Breast epithelium (tissue), 3 donors: ENCODE measurements around the gene TNIP2.

Experiments used
- POLR2A ChIP-seq: fragments of 450-650 bp; IDR thresholded peaks from one replicate; pipeline ENCODE4 v1.6.1; 2016; ENCODE audit warnings: antibody characterized with exemption, mild to moderate bottlenecking, moderate library complexity
- POLR2AphosphoS5 ChIP-seq, 3 donors: sonication (generic); formaldehyde crosslinking; IDR thresholded peaks; one replicate each; pipeline ENCODE4 v1.6.1; 2017; ENCODE audit warnings: antibody characterized with exemption in 3 of 3
- TF ChIP-seq, protein P1 (sequence below), 3 donors: fragments of 450-650 bp; IDR thresholded peaks; one replicate each; pipeline ENCODE4 v1.5.1; 2016 to 2017; ENCODE audit warnings: antibody characterized with exemption in 3 of 3, mild to moderate bottlenecking in 3 of 3, moderate library complexity in 3 of 3

DNA sequence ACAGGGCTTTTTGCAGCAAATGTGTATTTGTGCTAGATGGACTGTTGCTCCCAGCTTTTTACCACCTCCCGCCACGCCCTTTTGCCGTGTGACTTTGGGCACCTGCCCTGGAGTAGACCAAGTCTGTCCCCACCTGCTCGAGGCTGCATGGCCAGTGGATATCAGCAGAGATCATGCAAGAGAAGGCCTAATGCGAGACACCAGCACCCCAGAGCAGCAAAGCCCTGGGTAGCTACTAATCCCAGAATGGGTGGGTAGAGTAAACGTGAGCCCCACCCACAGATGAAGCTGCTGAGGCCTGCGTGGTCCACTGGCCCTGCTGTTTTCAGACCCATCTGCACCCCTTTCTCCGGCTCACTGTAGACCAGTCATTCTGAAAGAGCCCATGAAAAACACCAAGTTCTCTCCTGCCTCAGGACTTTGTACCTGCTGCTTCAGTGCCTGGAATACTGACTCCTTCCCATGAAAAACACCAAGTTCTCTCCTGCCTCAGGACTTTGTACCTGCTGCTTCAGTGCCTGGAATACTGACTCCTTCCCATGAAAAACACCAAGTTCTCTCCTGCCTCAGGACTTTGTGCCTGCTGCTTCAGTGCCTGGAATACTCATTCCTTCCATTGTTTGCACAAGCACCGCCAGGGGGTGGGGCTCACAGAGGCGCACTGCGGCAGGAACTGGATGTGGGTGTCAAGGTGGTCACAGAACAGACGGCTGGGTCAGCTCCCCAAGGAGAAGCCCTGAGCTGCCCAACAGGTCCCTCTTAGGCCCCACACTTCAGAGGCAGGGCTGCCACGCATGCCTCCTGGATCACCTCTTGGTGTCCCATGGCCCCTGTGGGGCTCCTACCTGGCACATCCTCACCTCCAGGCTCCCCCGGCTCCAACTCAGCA lies 5.1 kb upstream of the TNIP2 start:
- TF ChIP-seq, protein P1, sequence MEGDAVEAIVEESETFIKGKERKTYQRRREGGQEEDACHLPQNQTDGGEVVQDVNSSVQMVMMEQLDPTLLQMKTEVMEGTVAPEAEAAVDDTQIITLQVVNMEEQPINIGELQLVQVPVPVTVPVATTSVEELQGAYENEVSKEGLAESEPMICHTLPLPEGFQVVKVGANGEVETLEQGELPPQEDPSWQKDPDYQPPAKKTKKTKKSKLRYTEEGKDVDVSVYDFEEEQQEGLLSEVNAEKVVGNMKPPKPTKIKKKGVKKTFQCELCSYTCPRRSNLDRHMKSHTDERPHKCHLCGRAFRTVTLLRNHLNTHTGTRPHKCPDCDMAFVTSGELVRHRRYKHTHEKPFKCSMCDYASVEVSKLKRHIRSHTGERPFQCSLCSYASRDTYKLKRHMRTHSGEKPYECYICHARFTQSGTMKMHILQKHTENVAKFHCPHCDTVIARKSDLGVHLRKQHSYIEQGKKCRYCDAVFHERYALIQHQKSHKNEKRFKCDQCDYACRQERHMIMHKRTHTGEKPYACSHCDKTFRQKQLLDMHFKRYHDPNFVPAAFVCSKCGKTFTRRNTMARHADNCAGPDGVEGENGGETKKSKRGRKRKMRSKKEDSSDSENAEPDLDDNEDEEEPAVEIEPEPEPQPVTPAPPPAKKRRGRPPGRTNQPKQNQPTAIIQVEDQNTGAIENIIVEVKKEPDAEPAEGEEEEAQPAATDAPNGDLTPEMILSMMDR (IDR thresholded peaks at IDR 0.05): no peak
- no peak for TF ChIP-seq POLR2A
- TF ChIP-seq POLR2AphosphoS5 (IDR thresholded peaks at IDR 0.05): no peak
